ENCODE results near the gene ZNF587B. TPM values are rescaled to one million over a fixed set of nuclear protein-coding genes. Genes with fewer than 3 reads are reported as not detected.
A peak's percentile ranks its signal among the peaks of the same experiment; 100 is the strongest.
"Not testable (repeated sequence)": the region's sequence is repeated elsewhere in the genome, so short reads cannot be mapped to it uniquely, and the experiment has no call there.

Gene ZNF587B
- total RNA-seq, 2 experiments from 2014 or later = 14.2 to 15.2 TPM

- Mint-ChIP-seq H3K4me1 (ENCODE audit: low read depth) (peaks cover 19% of the 10 kb centered on the region), H3K4me3 (peak overlapping the region; percentile 86), H3K9me3 (peaks cover 48% of the 10 kb centered on the region), H3K27ac (peak overlapping the region; percentile 61), H3K36me3 (peaks cover 61% of the 10 kb centered on the region), H3K27me3 (no peaks in the 10 kb centered on the region)
- intact Hi-C loops (cut with micrococcal nuclease) = loop anchor here (10.0 kb wide), 1 partner anchor 267 kb away; the partner anchor contains the start of gene ZNF329
- ChIA-PET CTCF (interaction anchor here (0.6 kb wide), 1 partner anchor 1540 kb away, joined by 3 read pairs; no protein-coding TSS in a partner anchor), POLR2A (no interaction called here)
- DNase-seq = no peak
Observed at GRCh38 chr19:57888107-57888559, 58.0 kb downstream of the ZNF587B start.

DNA sequence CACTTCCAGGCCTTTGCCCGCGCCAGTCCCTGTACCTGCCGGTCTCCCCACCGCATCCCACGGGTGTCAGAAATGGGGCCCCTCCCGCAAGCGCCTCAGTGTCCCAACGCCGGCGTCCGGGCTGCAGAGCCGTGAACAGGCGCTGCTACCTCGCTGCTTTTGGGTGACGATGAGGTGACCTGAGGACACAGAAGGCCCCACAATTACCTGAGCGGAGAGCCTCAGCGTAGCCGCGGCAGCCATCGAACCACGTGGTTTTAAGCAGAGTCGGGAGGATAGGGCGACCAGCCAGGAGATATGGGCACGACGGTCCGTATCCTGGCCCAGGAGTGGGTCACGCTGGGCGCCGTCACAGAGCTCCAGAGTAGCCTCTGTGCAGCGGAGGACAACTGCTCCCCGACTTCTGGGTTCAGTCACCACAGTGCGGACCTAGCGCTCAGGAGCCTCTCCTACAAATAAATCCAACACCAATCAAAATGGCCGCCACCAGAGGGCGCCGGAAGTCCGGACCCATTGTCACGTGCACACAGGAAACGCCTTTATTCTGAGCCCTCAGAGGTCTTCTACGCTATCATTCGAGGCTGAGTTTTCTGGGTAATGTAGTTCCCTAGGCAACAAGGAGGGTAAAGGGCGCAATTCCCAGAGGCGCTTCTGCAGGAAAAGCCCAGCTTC is 58.6 kb downstream of the ZNF587B start, which contains the start of gene ZNF814:
ZNF814 (minus strand) TSS at position 478 of the 672 bp plus-strand sequence; CDS start at position 243, 235 bp downstream.
- Mint-ChIP-seq H3K36me3 (peaks cover 55% of the 10 kb centered on the region), H3K27me3 (no peaks in the 10 kb centered on the region), H3K4me3 (peak within 1 kb of the TSS; percentile 86), H3K9me3 (peaks cover 48% of the 10 kb centered on the region), H3K4me1 (ENCODE audit: low read depth) (peaks cover 19% of the 10 kb centered on the region), H3K27ac (peak within 1 kb of the TSS; percentile 61)
- intact Hi-C loops (cut with micrococcal nuclease) = loop anchor here (10.0 kb wide), 1 partner anchor 266 kb away; the partner anchor contains the start of gene ZNF329
- POLR2A ChIA-PET = no interaction called here
- CTCF ChIA-PET = no interaction called here
- peak; percentile 88 for DNase-seq

- H3K27ac Mint-ChIP-seq, POLR2A ChIA-PET: not testable (repeated sequence)
Observed at GRCh38 chr19:57890706-57891105, 60.6 kb downstream of the ZNF587B start.

More at GRCh38 chr19:57890706-57891105, 60.6 kb downstream of the ZNF587B start:
- H3K4me3 Mint-ChIP-seq; DNase-seq; intact Hi-C loops (cut with micrococcal nuclease); CTCF ChIA-PET; H3K27me3 Mint-ChIP-seq: not testable (repeated sequence)
- Mint-ChIP-seq H3K9me3 (peaks cover 36% of the 10 kb centered on the region), H3K4me1 (ENCODE audit: low read depth) (peaks cover 19% of the 10 kb centered on the region), H3K36me3 (peaks cover 37% of the 10 kb centered on the region)

Other genes starting within 250 kb of the ZNF587B start
- gene ZIK1, start 246.2 kb upstream of the ZNF587B start, total RNA-seq = 1 to 10 TPM; 3.4 to 3.6 TPM
- gene ZNF530, start 230.4 kb upstream of the ZNF587B start, total RNA-seq = 1 to 10 TPM; 3.7 to 5.6 TPM
- gene ZNF134, start 216.1 kb upstream of the ZNF587B start, total RNA-seq = 1 to 10 TPM; 6.7 to 8.0 TPM
- gene ZNF211, start 197.1 kb upstream of the ZNF587B start, total RNA-seq = 1 to 10 TPM; 8.2 to 8.3 TPM
- not detected for gene ZSCAN4, start 161.4 kb upstream of the ZNF587B start, total RNA-seq
- 1 to 10 TPM; 4.4 to 6.2 TPM for gene ZNF551, start 148.3 kb upstream of the ZNF587B start, total RNA-seq
- gene ZNF154, start 121.1 kb upstream of the ZNF587B start, total RNA-seq = under 1 TPM; 0.48 to 0.61 TPM
- 1 to 10 TPM; 5.4 to 6.3 TPM for gene ZNF671, start 102.7 kb upstream of the ZNF587B start, total RNA-seq
- gene ZNF776, start 83.5 kb upstream of the ZNF587B start, total RNA-seq = 1 to 10 TPM; 7.8 to 8.3 TPM
- gene ZNF586, start 60.6 kb upstream of the ZNF587B start, total RNA-seq = 10 to 100 TPM; 11.5 to 11.7 TPM
- 1 to 10 TPM; 4.8 to 6.1 TPM for gene ZNF552, start 15.4 kb upstream of the ZNF587B start, total RNA-seq
- gene ZNF587, start 19.6 kb downstream of the ZNF587B start, total RNA-seq = 10 to 100 TPM; 20.9 to 23.9 TPM
- 10 to 100 TPM; 10.4 to 12.4 TPM for gene ZNF814, start 58.7 kb downstream of the ZNF587B start, total RNA-seq
- gene ZNF417, start 86.3 kb downstream of the ZNF587B start, total RNA-seq = 10 to 100 TPM; 10.6 to 11.1 TPM
- gene ZNF418, start 105.1 kb downstream of the ZNF587B start, total RNA-seq = 1 to 10 TPM; 2.3 TPM
- gene ZNF256, start 117.4 kb downstream of the ZNF587B start, total RNA-seq = 1 to 10 TPM; 3.9 TPM
- not detected for gene C19orf18, start 144.2 kb downstream of the ZNF587B start, total RNA-seq
- gene ZNF606, start 172.5 kb downstream of the ZNF587B start, total RNA-seq = 1 to 10 TPM; 5.1 to 5.8 TPM
- not detected for gene ZSCAN1, start 203.7 kb downstream of the ZNF587B start, total RNA-seq
- under 1 TPM in 1 of 2 experiments, not detected in 1; 0.12 TPM for gene ZNF135, start 229.0 kb downstream of the ZNF587B start, total RNA-seq

All from activated CD4-positive, alpha-beta memory T cell treated with anti-CD3 and anti-CD28 coated beads for 36 hours (primary cell).